Measurements from ENCODE around the gene RPL35.

RPL35 gene

GRCh38 chr9:124861342-124862229, at the start of gene RPL35, which contains the start of gene ARPC5L:
RPL35 (minus strand) TSS chr9:124861957; CDS start chr9:124861912, 45 bp downstream.
ARPC5L (plus strand) TSS chr9:124862130; CDS start chr9:124869291, 7,161 bp downstream.
- peak; percentile 93 to 96 for DNase-seq

- DNase-seq, result no peak
These were observed 46.3 kb upstream of the RPL35 start for GRCh38 chr9:124908098-124908497.

GRCh38 chr9:124906966-124907365, 45.2 kb upstream of the RPL35 start:
- no peak for DNase-seq

GRCh38 chr9:124899845-124900244, 38.1 kb upstream of the RPL35 start:
- DNase-seq, result no peak

- DNase-seq, result no peak
These were observed 36.1 kb upstream of the RPL35 start for GRCh38 chr9:124897570-124898460.

- peak in 1 of 2 donors; percentile 27 for DNase-seq
These were observed 33.0 kb upstream of the RPL35 start for GRCh38 chr9:124894741-124895170.

GRCh38 chr9:124894035-124894740, 32.4 kb upstream of the RPL35 start:
- no peak for DNase-seq

GRCh38 chr9:124890179-124890578, 28.4 kb upstream of the RPL35 start:
- no peak for DNase-seq

- no peak for DNase-seq
These were observed 27.2 kb upstream of the RPL35 start for GRCh38 chr9:124889006-124889405.

- no peak for DNase-seq
These were observed 26.1 kb upstream of the RPL35 start for GRCh38 chr9:124887832-124888231.

GRCh38 chr9:124886866-124887492, 25.2 kb upstream of the RPL35 start:
- DNase-seq, result no peak

GRCh38 chr9:124886461-124886860, 24.7 kb upstream of the RPL35 start:
- no peak for DNase-seq

GRCh38 chr9:124885551-124885950, 23.8 kb upstream of the RPL35 start:
- DNase-seq, result no peak

GRCh38 chr9:124884376-124884775, 22.6 kb upstream of the RPL35 start:
- DNase-seq, result no peak

- no peak for DNase-seq
These were observed 20.5 kb upstream of the RPL35 start for GRCh38 chr9:124882231-124882630.

GRCh38 chr9:124881138-124881743, 19.5 kb upstream of the RPL35 start:
- no peak for DNase-seq

GRCh38 chr9:124880501-124880900, 18.7 kb upstream of the RPL35 start:
- DNase-seq, result no peak

GRCh38 chr9:124879226-124879625, 17.5 kb upstream of the RPL35 start:
- DNase-seq, result no peak

- no peak for DNase-seq
These were observed 16.8 kb upstream of the RPL35 start for GRCh38 chr9:124878518-124878917.

GRCh38 chr9:124878021-124878420, 16.3 kb upstream of the RPL35 start:
- no peak for DNase-seq

GRCh38 chr9:124877021-124877782, 15.4 kb upstream of the RPL35 start:
- no peak for DNase-seq

Data from inflammatory macrophage treated with lipopolysaccharide for 1 hour (primary cell).